Measurements from ENCODE around the gene SDHAF3.
"Not testable (repeated sequence)": the region's sequence is repeated elsewhere in the genome, so short reads cannot be mapped to it uniquely, and the experiment has no call there.

SDHAF3 gene

DNA sequence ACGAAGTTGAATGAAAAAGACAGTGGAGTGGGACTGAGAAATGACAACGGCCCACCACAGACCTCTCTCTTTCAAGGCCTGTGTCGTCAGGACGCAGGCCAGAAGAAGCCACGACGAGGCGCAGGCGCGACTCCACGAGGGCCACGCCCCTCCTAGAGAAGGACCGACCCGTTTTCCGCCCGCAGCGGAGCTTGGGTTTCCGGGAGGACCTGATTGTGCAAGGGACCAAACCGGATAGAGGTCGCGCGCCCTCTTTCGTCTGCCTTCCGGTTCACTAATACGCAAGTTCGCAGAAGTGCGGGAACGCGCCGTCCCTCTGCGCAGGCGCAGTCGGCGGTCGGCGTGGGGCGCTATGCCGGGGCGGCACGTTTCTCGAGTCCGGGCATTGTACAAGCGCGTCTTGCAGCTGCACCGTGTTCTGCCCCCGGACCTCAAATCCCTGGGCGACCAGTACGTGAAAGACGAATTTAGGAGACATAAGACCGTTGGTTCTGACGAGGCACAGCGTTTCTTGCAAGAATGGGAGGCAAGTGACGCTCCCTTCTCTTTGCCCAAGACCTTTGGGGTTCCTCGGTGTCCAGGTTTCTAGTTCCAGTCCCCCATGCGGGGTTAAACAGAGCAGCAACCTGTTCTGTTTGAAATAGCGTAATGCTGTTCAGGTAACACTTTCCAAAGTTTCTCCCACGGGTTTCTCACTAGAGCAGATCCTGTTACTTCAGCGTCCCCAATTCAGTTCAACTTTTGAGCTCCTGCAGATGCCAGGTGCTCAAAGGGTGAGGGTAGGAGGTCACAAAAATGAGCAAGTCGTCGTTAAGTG is at the start of gene SDHAF3:
Gene SDHAF3 (plus strand): TSS at position 327 of the 817 bp plus-strand sequence. CDS start 26 bp downstream, at position 353.
- H3K4me2 ChIP-seq, result peak within 1 kb of the TSS; percentile 65

DNA sequence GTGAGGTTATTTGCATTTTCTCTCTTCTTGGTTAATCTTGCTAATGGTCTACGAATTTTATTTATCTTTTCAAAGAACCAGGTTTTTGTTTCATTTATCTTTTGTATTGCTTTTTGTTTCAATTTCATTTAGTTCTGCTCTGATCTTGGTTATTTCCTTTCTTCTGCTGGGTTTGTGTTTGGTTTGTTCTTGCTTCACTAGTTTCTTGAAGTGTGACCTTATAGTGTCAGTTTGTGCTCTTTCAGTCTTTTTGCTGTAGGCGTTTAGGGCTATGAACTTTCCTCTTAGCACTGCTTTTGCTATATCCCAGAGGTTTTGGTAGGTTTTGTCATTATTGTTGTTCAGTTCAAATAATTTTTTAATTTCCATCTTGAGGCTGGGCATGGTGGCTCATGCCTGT is 45.5 kb upstream of the SDHAF3 start:
- H3K27me3 ChIP-seq, H3K27ac ChIP-seq, H4K20me1 ChIP-seq, H3K4me2 ChIP-seq, H3K9ac ChIP-seq, H3K36me3 ChIP-seq, H3K4me3 ChIP-seq, H3K9me3 ChIP-seq, H3K4me1 ChIP-seq: not testable (repeated sequence)

More for the DNA sequence above, at the start of gene SDHAF3:
- Histone ChIP-seq H3K4me3 (peak within 1 kb of the TSS; percentile 70), H4K20me1 (no peaks in the 10 kb centered on the region), H3K9ac (peak within 1 kb of the TSS; percentile 84), H3K9me3 (peaks cover 15% of the 10 kb centered on the region), H3K27ac (peak within 1 kb of the TSS; percentile 87), H3K36me3 (no peaks in the 10 kb centered on the region), H3K27me3 (peaks cover 7% of the 10 kb centered on the region; the same call in 1 of the 2 replicates), H3K4me1 (peaks cover 28% of the 10 kb centered on the region)
- peak; percentile 91 for TF ChIP-seq Cebpa-rat (IDR thresholded peaks at IDR 0.05)

DNA sequence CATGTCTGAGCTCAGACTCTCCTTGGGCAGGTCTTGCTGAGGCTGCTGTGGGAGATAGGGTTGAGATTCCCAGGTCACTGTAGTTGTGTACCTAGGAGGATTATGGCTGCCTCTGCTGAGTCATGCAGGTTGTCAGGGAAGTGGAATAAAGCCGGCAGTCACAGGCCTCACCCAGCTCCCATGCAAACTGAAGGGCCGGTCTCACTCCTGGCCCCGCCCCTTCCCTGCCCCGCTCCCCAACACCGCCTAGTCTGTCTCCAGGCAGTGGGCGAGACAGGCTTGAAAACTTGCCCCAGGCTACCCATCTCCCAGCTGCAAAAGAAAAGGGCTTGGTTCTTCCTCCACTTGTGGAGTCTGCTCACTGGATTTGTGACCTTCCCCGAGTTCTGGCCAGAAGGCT is 41.6 kb upstream of the SDHAF3 start:
- Histone ChIP-seq H3K27me3 (no peaks in the 10 kb centered on the region), H3K27ac (no peak overlapping the region), H3K4me1 (peaks cover 16% of the 10 kb centered on the region), H3K4me2 (no peak overlapping the region), H3K36me3 (no peaks in the 10 kb centered on the region), H3K4me3 (no peak overlapping the region), H3K9me3 (no peaks in the 10 kb centered on the region), H4K20me1 (no peaks in the 10 kb centered on the region), H3K9ac (no peak overlapping the region)
- TF ChIP-seq Cebpa-rat (IDR thresholded peaks at IDR 0.05), result no peak

DNA sequence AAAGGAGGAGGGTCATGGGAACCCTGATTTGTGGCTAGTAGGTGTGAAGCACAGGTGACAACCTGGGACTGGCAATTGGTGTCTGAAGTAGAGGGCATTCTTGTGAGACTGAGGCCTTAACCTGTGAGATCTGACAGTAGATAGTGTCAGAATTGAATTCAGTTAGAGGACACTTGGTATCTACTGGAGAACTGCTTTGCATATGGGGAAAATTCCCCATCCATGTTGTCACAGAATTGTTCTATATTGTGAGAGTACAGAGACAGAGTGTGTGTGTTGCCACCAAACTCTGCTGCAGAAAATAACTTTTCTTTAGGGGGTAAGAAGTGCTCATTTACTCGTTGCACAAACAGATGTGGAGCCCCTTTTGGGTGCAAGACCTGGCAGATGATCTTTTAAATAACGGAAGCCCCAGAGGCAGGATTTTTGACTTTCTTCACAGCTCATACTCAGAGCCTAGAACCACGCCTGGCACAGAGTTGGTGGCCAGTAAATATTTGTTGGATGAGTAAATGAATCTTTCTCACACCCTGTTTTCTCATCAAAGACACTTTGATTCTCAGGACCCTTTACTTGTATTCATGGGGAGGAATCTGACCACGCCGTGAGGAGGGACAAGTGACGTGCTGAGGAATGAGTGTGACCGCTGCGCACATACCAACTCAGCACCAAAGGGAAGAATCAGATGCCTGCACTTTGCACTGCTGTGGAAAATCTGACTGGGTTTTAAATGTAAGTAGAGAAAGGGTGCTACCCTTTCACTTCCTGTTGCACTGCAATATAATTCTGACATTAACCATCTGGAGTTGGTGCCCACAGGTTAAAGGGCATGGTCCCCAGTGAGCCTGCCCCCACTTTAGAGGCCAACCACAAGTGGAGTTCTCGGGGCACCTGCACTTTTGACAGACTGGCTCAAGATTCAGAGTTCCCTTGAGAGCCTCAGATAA is 39.2 kb upstream of the SDHAF3 start:
- no peaks in the 10 kb centered on the region for H3K9me3 ChIP-seq
- peaks cover 16% of the 10 kb centered on the region for H3K4me1 ChIP-seq
- peak overlapping the region; percentile 2; the same call in 1 of the 2 replicates for H3K27ac ChIP-seq
- H3K9ac ChIP-seq, result no peak overlapping the region
- H3K27me3 ChIP-seq, result no peaks in the 10 kb centered on the region
- H3K4me2 ChIP-seq, result peak overlapping the region; percentile 62
- no peaks in the 10 kb centered on the region for H4K20me1 ChIP-seq
- H3K36me3 ChIP-seq, result no peaks in the 10 kb centered on the region
- no peak overlapping the region for H3K4me3 ChIP-seq
- no peak for TF ChIP-seq Cebpa-rat (IDR thresholded peaks at IDR 0.05)

DNA sequence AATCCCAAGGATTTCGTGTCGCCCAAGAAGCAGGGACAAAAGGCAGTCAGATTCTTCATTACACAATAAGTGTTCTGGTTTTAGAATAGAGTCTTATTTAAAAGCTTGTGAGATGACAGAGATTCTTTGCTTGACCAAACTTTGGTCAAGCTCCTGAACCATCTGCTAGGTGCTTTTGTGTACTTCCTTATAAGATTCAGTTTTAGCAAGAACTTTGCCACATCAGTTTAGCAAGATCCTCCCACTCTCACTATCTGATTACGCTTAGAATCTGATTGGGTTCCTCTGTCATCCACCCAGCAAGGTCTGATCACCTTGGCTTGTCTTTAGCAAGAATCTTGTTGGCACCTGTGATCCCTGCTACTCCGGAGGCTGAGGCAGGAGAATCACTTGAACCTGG is 38.2 kb upstream of the SDHAF3 start:
- peaks cover 16% of the 10 kb centered on the region for H3K4me1 ChIP-seq
- peak overlapping the region; percentile 62 for H3K4me2 ChIP-seq
- no peak overlapping the region for H3K4me3 ChIP-seq
- 0 out of 2 replicates have a peak overlapping the region, but pooled peaks have one; percentile 2 for H3K27ac ChIP-seq
- H3K36me3 ChIP-seq, result no peaks in the 10 kb centered on the region
- no peaks in the 10 kb centered on the region for H3K9me3 ChIP-seq
- H3K9ac ChIP-seq, result no peak overlapping the region
- H4K20me1 ChIP-seq, result no peaks in the 10 kb centered on the region
- TF ChIP-seq Cebpa-rat (IDR thresholded peaks at IDR 0.05), result no peak
- no peaks in the 10 kb centered on the region for H3K27me3 ChIP-seq

DNA sequence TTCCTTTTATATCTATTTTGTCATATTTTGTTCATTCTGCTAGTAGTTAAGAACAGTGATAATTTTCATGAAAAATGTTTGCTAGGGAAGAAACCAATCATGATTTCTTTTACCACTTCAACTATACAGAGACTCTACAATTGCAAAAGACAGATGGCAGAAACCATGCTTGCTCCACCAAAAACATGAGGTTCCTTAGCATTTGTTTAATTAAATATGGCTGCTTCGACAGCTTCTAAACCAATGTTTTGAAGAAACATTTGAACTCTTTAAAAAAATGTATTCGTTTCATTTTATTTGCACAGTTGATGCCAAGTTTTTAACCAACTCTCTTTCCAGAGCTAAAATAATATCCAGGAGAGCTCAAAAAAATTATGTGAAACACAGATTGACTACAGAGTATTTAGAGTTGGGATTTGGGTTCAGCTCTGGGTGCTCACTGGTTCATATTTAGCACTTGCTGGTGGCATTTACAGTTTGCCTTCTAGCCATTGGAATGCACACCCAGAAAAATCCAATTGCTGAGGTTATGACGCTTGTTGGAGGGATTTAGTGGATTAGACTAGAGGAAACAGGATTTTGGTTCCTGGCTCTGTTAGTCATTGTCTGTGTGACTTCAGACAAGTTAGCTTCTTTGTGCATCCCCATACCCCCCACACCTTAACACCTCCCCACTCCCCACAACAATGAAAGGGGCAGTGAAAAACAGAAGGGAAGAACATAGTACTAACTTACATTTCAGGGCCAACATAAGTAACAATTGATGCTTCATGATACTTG is 35.8 kb upstream of the SDHAF3 start:
- no peaks in the 10 kb centered on the region for H3K36me3 ChIP-seq
- H3K4me3 ChIP-seq, result no peak overlapping the region
- no peak overlapping the region for H3K27ac ChIP-seq
- TF ChIP-seq Cebpa-rat (IDR thresholded peaks at IDR 0.05), result no peak
- no peaks in the 10 kb centered on the region for H4K20me1 ChIP-seq
- no peak overlapping the region for H3K9ac ChIP-seq
- no peaks in the 10 kb centered on the region for H3K27me3 ChIP-seq
- peaks cover 16% of the 10 kb centered on the region for H3K4me1 ChIP-seq
- H3K4me2 ChIP-seq, result no peak overlapping the region
- no peaks in the 10 kb centered on the region for H3K9me3 ChIP-seq

DNA sequence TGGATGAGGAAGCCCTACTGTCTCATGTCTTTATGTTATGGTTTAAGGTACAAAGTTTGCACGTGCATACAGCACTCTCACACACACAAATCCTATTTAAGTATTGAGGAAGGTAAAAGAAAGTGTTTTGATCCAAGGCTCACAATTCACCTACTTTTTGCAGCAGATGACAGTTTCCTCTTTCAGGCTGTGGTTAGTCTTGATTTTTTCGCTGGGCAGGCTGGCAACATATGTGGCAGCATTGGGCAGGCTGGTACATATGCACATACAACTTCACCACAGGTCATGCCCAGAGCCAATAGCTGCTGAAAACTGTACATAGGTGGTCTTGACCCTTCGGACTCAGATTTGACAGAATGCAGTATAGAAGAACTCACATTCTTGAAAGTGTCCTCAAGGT is 29.1 kb upstream of the SDHAF3 start:
- Histone ChIP-seq H3K9ac (no peak overlapping the region), H3K4me3 (no peak overlapping the region), H3K4me1 (no peaks in the 10 kb centered on the region), H3K27ac (no peak overlapping the region), H4K20me1 (no peaks in the 10 kb centered on the region), H3K27me3 (no peaks in the 10 kb centered on the region), H3K9me3 (no peaks in the 10 kb centered on the region), H3K36me3 (no peaks in the 10 kb centered on the region), H3K4me2 (no peak overlapping the region)
- TF ChIP-seq Cebpa-rat (IDR thresholded peaks at IDR 0.05), result no peak

DNA sequence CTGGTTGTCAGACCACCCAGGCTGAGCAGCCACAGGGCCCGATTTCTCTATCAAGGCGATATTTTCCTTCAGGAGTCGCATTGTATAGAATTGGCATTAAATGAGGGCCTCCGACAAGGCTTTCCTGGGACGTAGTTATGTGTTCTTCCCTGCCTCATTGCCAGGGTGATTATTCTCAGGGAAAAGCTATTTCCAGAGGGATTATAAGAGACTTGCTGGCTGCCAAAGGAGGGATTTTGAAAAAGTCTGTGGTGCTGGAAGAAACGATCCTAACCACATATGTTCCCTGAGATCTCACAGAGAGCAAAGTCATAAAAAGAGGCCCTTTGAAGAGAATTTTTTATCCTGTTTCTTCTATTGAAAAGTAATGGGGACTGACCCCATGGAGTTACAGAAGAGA is 27.7 kb upstream of the SDHAF3 start:
- Histone ChIP-seq H4K20me1 (no peaks in the 10 kb centered on the region), H3K4me2 (no peak overlapping the region), H3K9me3 (no peaks in the 10 kb centered on the region), H3K27me3 (no peaks in the 10 kb centered on the region), H3K27ac (no peak overlapping the region), H3K4me3 (no peak overlapping the region), H3K9ac (no peak overlapping the region), H3K36me3 (no peaks in the 10 kb centered on the region), H3K4me1 (no peaks in the 10 kb centered on the region)
- no peak for TF ChIP-seq Cebpa-rat (IDR thresholded peaks at IDR 0.05)

DNA sequence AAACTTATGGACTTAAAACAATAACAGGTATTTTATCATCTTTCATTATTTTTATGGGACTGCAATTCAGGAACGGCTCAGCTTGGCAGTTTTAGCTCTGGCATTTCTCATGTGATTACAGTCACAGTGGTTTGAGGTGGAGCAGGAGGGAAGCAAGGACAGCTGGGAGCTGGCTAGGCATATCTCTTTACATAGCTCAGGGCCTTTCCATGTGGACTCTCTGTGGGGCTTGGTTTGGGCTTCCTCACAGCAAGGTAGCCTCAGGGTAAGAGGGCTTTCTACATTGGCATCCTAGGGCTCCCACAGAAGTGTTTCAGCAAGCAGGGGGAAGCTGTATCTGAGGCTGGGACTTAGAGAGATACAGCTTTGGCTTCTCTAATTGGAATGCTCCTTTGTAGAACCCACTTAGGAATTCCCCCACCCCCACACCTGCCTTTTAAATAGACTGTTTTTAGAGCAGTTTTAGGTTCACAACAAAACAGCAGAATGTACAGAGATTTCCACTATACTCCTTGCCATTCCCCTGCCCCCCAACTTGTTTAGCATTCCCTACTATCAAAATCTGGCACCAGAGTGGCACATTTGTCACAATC is 26.6 kb upstream of the SDHAF3 start:
- Histone ChIP-seq H3K27ac (no peak overlapping the region), H3K4me1 (no peaks in the 10 kb centered on the region), H3K9ac (no peak overlapping the region), H3K36me3 (no peaks in the 10 kb centered on the region), H3K4me2 (no peak overlapping the region), H3K4me3 (no peak overlapping the region), H3K27me3 (no peaks in the 10 kb centered on the region), H4K20me1 (no peaks in the 10 kb centered on the region), H3K9me3 (no peaks in the 10 kb centered on the region)
- TF ChIP-seq Cebpa-rat (IDR thresholded peaks at IDR 0.05), result no peak

All from BLaER1 (cell line).